ENCODE data around the gene CCDC15.

GRCh38 chr11:125079878-125080530 lies 126.0 kb downstream of the CCDC15 start:
- TF ChIP-seq EZH2phosphoT487 (IDR thresholded peaks at IDR 0.05; ENCODE audit: borderline replicate concordance) (no peak), CTCF (conservative IDR thresholded peaks at IDR 0.05; ENCODE audit: low read length) (no peak)

Measured in Loucy (cell line).